Smooth muscle cell (in vitro differentiated cells): ENCODE data around the gene KIFAP3. TPM values are rescaled to one million over a fixed set of nuclear protein-coding genes. Genes with fewer than 3 reads are reported as not detected.
"Not testable (repeated sequence)": the region's sequence is repeated elsewhere in the genome, so short reads cannot be mapped to it uniquely, and the experiment has no call there.

Experiments
- DNase-seq: peaks from one replicate; lab custom pipeline; 2025; ENCODE audit not compliant: unreplicated experiment; lab: John Stamatoyannopoulos, UW
- H2AFZ ChIP-seq: fragments of 200-600 bp; sonication (generic); 2 replicates; pipeline ENCODE4 v1.6.0; 2016; ENCODE audit warnings: antibody characterized with exemption, low read depth, mild to moderate bottlenecking
- H3F3A ChIP-seq: fragments of 200-600 bp; sonication (generic); 2 replicates; pipeline ENCODE4 v1.6.0; 2017; ENCODE audit warnings: antibody characterized with exemption, low read depth
- H3K27ac ChIP-seq: fragments of 200-600 bp; sonication (generic); 2 replicates; pipeline ENCODE4 v1.5.1; 2016; ENCODE audit warnings: low read depth, mild to moderate bottlenecking
- H3K27me3 ChIP-seq: fragments of 200-600 bp; sonication (generic); 2 replicates; pipeline ENCODE4 v1.6.1; 2016; ENCODE audit warnings: low read depth, mild to moderate bottlenecking
- H3K36me3 ChIP-seq: fragments of 200-600 bp; sonication (generic); 2 replicates; pipeline ENCODE4 v1.5.1; 2016; ENCODE audit warnings: low read depth
- H3K4me1 ChIP-seq: fragments of 200-600 bp; sonication (generic); 2 replicates; pipeline ENCODE4 v1.5.1; 2016; ENCODE audit warnings: low read depth
- H3K4me2 ChIP-seq: fragments of 200-600 bp; sonication (generic); 2 replicates; pipeline ENCODE4 v1.6.0; 2016; ENCODE audit warnings: mild to moderate bottlenecking
- H3K4me3 ChIP-seq: fragments of 200-600 bp; sonication (generic); 2 replicates; pipeline ENCODE4 v1.5.1; 2016; ENCODE audit warnings: mild to moderate bottlenecking
- H3K79me2 ChIP-seq: fragments of 200-600 bp; sonication (generic); 2 replicates; pipeline ENCODE4 v1.6.0; 2016; ENCODE audit warnings: low read depth, mild to moderate bottlenecking
- H3K9ac ChIP-seq: fragments of 200-600 bp; sonication (generic); 2 replicates; pipeline ENCODE4 v1.6.0; 2016; ENCODE audit warnings: low read depth
- H3K9me3 ChIP-seq: fragments of 200-600 bp; sonication (generic); replicated peaks from 2 replicates; pipeline ENCODE4 v1.5.1; 2016; ENCODE audit warnings: low read depth
- H4K20me1 ChIP-seq: fragments of 200-600 bp; sonication (generic); 2 replicates; pipeline ENCODE4 v1.6.0; 2016; ENCODE audit warnings: low read depth
- WGBS: methylation state at CpG from one replicate; pipeline ENCODE4 v1.1.7; 2016; ENCODE audit warnings: low lambda C conversion rate; 5-methylcytosine and 5-hydroxymethylcytosine counted together
- polyA plus RNA-seq: library from polyadenylated mRNA; unstranded; fragments of >200 nt; fragmentation: Nextera tagmentation; extraction: Ambion mirVana; gene quantifications from 2 replicates; pipeline ENCODE4 v1.2.1, GENCODE V29; 2016
- total RNA-seq: library from RNA; depleted of rRNA; stranded (reverse); fragments of >200 nt; gene quantifications from 2 replicates; pipeline ENCODE4 v1.2.3, GENCODE V29; 2014
- TF ChIP-seq, protein P1 (sequence below): fragments of 200-600 bp; sonication (generic); IDR thresholded peaks from 2 replicates; pipeline ENCODE4 v1.5.1; 2017; ENCODE audit warnings: borderline replicate concordance, mild to moderate bottlenecking, antibody characterized with exemption; ENCODE audit not compliant: insufficient read depth, poor library complexity, severe bottlenecking

KIFAP3 gene
- total and polyA plus RNA-seq, 2 experiments from 2014 or later, result 37.1 to 55.3 TPM

DNA sequence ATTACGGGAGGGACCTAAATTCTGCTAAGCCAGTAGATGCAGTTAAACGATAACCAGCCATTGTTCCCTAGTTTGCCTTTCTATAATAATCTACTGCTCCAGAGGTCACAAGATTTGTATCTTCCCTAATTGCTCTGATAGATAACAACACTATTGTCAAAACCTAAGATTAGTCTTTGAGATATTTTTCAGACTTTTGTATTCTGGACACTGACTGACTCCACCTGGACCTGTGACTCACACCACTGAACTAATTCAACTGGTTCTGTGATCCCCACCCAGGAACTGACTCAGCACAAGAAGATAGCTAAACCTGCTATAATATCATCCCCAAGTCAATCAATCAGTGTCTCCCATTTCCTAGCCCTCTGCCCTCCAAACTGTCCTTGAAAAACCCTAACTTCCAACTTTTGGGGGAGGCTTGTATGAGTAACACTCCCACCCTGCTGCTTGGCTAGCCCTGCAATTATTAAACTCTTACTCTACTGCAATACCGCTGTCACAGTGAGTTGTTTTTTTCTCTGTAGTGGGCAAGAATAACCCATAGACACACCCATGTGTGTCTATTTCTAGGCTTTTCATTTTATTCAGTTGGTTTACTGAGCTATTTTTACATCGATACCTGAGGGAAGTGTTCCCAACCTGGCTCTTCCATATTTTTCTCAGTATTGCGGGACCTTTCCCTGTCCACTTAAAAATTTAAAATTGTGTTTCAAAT lies 11.2 kb downstream of the KIFAP3 start:
- H2AFZ ChIP-seq, result no peak overlapping the region
- H3K27ac ChIP-seq, result peak overlapping the region; percentile 68
- H3F3A ChIP-seq, result no peaks in the 10 kb centered on the region
- H3K9me3 ChIP-seq, result no peaks in the 10 kb centered on the region
- WGBS, result 85% methylated on average over 5 of the region's 5 CpGs
- H3K9ac ChIP-seq, result no peak overlapping the region
- no peaks in the 10 kb centered on the region for H3K27me3 ChIP-seq
- DNase-seq, result no peak
- peak overlapping the region; percentile 47 for H3K4me2 ChIP-seq
- TF ChIP-seq, protein P1, sequence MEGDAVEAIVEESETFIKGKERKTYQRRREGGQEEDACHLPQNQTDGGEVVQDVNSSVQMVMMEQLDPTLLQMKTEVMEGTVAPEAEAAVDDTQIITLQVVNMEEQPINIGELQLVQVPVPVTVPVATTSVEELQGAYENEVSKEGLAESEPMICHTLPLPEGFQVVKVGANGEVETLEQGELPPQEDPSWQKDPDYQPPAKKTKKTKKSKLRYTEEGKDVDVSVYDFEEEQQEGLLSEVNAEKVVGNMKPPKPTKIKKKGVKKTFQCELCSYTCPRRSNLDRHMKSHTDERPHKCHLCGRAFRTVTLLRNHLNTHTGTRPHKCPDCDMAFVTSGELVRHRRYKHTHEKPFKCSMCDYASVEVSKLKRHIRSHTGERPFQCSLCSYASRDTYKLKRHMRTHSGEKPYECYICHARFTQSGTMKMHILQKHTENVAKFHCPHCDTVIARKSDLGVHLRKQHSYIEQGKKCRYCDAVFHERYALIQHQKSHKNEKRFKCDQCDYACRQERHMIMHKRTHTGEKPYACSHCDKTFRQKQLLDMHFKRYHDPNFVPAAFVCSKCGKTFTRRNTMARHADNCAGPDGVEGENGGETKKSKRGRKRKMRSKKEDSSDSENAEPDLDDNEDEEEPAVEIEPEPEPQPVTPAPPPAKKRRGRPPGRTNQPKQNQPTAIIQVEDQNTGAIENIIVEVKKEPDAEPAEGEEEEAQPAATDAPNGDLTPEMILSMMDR, result no peak
- H4K20me1 ChIP-seq, result peaks cover 3% of the 10 kb centered on the region
- no peaks in the 10 kb centered on the region for H3K36me3 ChIP-seq
- H3K4me1 ChIP-seq, result no peaks in the 10 kb centered on the region
- H3K79me2 ChIP-seq, result peaks cover 73% of the 10 kb centered on the region
- H3K4me3 ChIP-seq, result no peak overlapping the region

DNA sequence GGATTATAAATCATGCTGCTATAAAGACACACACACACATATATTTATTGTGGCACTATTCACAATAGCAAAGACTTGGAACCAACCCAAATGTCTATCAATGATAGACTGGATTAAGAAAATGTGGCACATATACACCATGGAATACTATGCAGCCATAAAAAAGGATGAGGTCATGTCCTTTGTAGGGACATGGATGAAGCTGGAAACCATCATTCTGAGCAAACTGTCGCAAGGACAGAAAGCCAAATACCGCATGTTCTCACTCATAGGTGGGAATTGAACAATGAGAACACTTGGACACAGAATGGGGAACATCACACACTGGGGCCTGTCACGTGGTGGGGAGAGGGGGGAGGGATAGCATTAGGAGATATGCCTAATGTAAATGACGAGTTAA lies 12.8 kb downstream of the KIFAP3 start:
- H4K20me1 ChIP-seq, H3K36me3 ChIP-seq, H3K27ac ChIP-seq, H2AFZ ChIP-seq, H3F3A ChIP-seq, DNase-seq, H3K9me3 ChIP-seq, H3K4me2 ChIP-seq, H3K9ac ChIP-seq, H3K4me3 ChIP-seq, H3K27me3 ChIP-seq, H3K4me1 ChIP-seq: not testable (repeated sequence)
- peaks cover 71% of the 10 kb centered on the region for H3K79me2 ChIP-seq
- WGBS, result 96% methylated on average over 4 of the region's 4 CpGs

DNA sequence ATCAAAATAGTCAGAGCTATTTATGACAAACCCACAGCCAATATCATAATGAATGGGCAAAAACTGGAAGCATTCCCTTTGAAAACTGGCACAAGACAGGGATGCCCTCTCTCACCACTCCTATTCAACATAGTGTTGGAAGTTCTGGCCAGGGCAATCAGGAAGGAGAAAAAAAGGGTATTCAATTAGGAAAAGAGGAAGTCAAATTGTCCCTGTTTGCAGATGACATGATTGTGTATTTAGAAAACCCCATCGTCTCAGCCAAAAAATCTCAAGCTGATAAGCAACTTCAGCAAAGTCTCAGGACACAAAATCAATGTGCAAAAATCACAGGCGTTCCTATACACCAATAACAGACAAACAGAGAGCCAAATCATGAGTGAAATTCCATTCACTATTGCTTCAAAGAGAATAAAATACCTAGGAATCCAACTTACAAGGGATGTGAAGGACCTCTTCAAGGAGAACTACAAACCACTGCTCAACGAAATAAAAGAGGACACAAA lies 14.4 kb downstream of the KIFAP3 start:
- not testable (repeated sequence) for H3K9me3 ChIP-seq, H3K4me3 ChIP-seq, DNase-seq, H3K36me3 ChIP-seq, H3K27me3 ChIP-seq, H3K4me1 ChIP-seq, H3K27ac ChIP-seq, H3F3A ChIP-seq, H2AFZ ChIP-seq, H3K4me2 ChIP-seq, H3K9ac ChIP-seq, H4K20me1 ChIP-seq
- H3K79me2 ChIP-seq, result peaks cover 74% of the 10 kb centered on the region
- 87% methylated on average over 3 of the region's 3 CpGs for WGBS

DNA sequence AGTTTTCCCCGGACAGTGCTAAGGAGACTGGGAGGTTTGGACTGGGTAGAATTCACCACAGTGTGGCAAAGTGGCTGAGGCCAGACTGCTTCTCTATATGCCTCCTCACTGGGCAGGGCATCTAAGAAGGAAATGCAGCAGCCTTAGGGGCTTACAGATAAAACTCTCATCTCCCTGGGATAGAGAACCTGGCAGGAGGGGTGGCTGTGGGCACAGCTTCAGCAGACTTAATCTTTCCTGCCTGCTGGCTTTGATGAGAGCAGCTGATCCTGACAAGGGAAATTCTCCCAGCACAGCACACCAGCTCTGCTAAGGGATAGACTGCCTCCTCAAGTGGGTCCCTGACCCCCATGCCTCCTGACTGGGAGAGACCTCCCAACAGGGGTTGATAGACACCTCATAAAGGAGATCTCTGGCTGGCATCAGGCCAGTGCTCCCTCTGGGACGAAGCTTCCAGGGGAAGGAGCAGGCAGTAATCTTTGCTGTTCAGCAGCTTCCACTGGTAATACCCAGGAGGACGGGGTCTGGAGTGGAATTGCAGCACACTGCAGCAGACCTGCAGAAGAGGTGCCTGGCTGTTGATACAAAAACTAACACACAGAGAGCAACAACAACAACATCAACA lies 25.2 kb downstream of the KIFAP3 start:
- H3K4me1 ChIP-seq, result no peaks in the 10 kb centered on the region
- H3K4me3 ChIP-seq, result no peak overlapping the region
- no peaks in the 10 kb centered on the region for H3K9me3 ChIP-seq
- no peak overlapping the region for H3K9ac ChIP-seq
- H3K36me3 ChIP-seq, result peaks cover 6% of the 10 kb centered on the region
- H3K27me3 ChIP-seq, result no peaks in the 10 kb centered on the region
- TF ChIP-seq, protein P1, result no peak
- DNase-seq, result no peak
- no peak overlapping the region for H3K27ac ChIP-seq
- no peaks in the 10 kb centered on the region for H4K20me1 ChIP-seq
- WGBS, result 55% methylated on average over 3 of the region's 3 CpGs
- no peak overlapping the region for H3K4me2 ChIP-seq
- no peaks in the 10 kb centered on the region for H3F3A ChIP-seq
- H2AFZ ChIP-seq, result no peak overlapping the region
- peaks cover 30% of the 10 kb centered on the region for H3K79me2 ChIP-seq
